ENCODE measurements around the gene GMCL1.
"Not testable (repeated sequence)": the region's sequence is repeated elsewhere in the genome, so short reads cannot be mapped to it uniquely, and the experiment has no call there.

Gene GMCL1

GRCh38 chr2:69863298-69863697 lies 33.8 kb downstream of the GMCL1 start:
- FAIRE-seq, result no peak

GRCh38 chr2:69888451-69888850 lies 59.0 kb downstream of the GMCL1 start:
- no peak for FAIRE-seq

GRCh38 chr2:69889302-69889701 lies 59.8 kb downstream of the GMCL1 start:
- no peak for FAIRE-seq

GRCh38 chr2:69890881-69891280 lies 61.4 kb downstream of the GMCL1 start:
- no peak for FAIRE-seq

- not testable (repeated sequence) for FAIRE-seq
Observed at GRCh38 chr2:69892838-69893424, 63.5 kb downstream of the GMCL1 start.

GRCh38 chr2:69893684-69894551 lies 64.5 kb downstream of the GMCL1 start, which contains the start of gene SNRNP27:
Gene SNRNP27 (plus strand): TSS chr2:69893956. CDS start chr2:69893985, 29 bp downstream.
- peak; percentile 72 for FAIRE-seq

- not testable (repeated sequence) for FAIRE-seq
Observed at GRCh38 chr2:69894737-69895136, 65.3 kb downstream of the GMCL1 start.

GRCh38 chr2:69902213-69902922 lies 72.9 kb downstream of the GMCL1 start:
- FAIRE-seq, result no peak

- FAIRE-seq, result no peak
Observed at GRCh38 chr2:69907216-69907615, 77.8 kb downstream of the GMCL1 start.

- peak; percentile 97 for FAIRE-seq
Observed at GRCh38 chr2:69911985-69912563, 82.6 kb downstream of the GMCL1 start.

GRCh38 chr2:69914164-69914949 lies 84.9 kb downstream of the GMCL1 start:
- peak; percentile 100 for FAIRE-seq

- FAIRE-seq, result no peak
Observed at GRCh38 chr2:69914950-69915945, 85.8 kb downstream of the GMCL1 start, which contains the start of gene MXD1. Gene MXD1 (plus strand): TSS chr2:69915109. CDS start chr2:69915331, 222 bp downstream.

GRCh38 chr2:69916106-69916505 lies 86.6 kb downstream of the GMCL1 start:
- FAIRE-seq, result no peak

- FAIRE-seq, result no peak
Observed at GRCh38 chr2:69917852-69918251, 88.4 kb downstream of the GMCL1 start.

GRCh38 chr2:69918401-69918800 lies 88.9 kb downstream of the GMCL1 start:
- no peak for FAIRE-seq

GRCh38 chr2:69923116-69923515 lies 93.7 kb downstream of the GMCL1 start:
- no peak for FAIRE-seq

- FAIRE-seq, result no peak
Observed at GRCh38 chr2:69926849-69927515, 97.5 kb downstream of the GMCL1 start.

Data from G401.6 (cell line).